GM19397 (cell line): ENCODE measurements around the gene JSRP1.

Experiments used
- ATAC-seq: cut with Tn5 transposase; IDR thresholded peaks from one replicate; pipeline ENCODE4 v1.9.1; 2021; ENCODE audit warnings: mild to moderate bottlenecking, moderate library complexity; ENCODE audit not compliant: unreplicated experiment

Gene JSRP1

GRCh38 chr19:2219726-2220125, 36.5 kb downstream of the JSRP1 start:
- ATAC-seq, result no peak

- no peak for ATAC-seq
These were observed 38.6 kb downstream of the JSRP1 start for GRCh38 chr19:2217591-2217990.

- no peak for ATAC-seq
These were observed 39.6 kb downstream of the JSRP1 start for GRCh38 chr19:2216361-2217225.

- ATAC-seq, result no peak
These were observed 40.9 kb downstream of the JSRP1 start for GRCh38 chr19:2215281-2215751.

GRCh38 chr19:2214251-2214650, 42.0 kb downstream of the JSRP1 start:
- ATAC-seq, result no peak

GRCh38 chr19:2213799-2214198, 42.4 kb downstream of the JSRP1 start:
- ATAC-seq, result no peak

GRCh38 chr19:2212861-2213711, 43.1 kb downstream of the JSRP1 start:
- no peak for ATAC-seq

- no peak for ATAC-seq
These were observed 45.1 kb downstream of the JSRP1 start for GRCh38 chr19:2210987-2211740.

GRCh38 chr19:2210206-2210605, 46.0 kb downstream of the JSRP1 start:
- ATAC-seq, result no peak

- ATAC-seq, result no peak
These were observed 46.8 kb downstream of the JSRP1 start for GRCh38 chr19:2209408-2209807.

- ATAC-seq, result no peak
These were observed 47.2 kb downstream of the JSRP1 start for GRCh38 chr19:2208975-2209374.

- ATAC-seq, result no peak
These were observed 48.0 kb downstream of the JSRP1 start for GRCh38 chr19:2207991-2208860.

GRCh38 chr19:2207008-2207407, 49.2 kb downstream of the JSRP1 start:
- no peak for ATAC-seq

GRCh38 chr19:2202366-2202765, 53.9 kb downstream of the JSRP1 start:
- no peak for ATAC-seq
